Stimulated activated CD4-positive, alpha-beta T cell treated with anti-CD3 and anti-CD28 coated beads, Interleukin-1b, Interleukin-23, amount 100 ng/mL, for 4 hours (primary cell): ENCODE measurements around the gene HDGF.

Experiments used
- DNase-seq, 2 donors: peaks; one replicate each; pipeline ENCODE4 v3.0.0-alpha.2; 2020; ENCODE audit warnings: low read depth in 2 of 2

The HDGF gene

GRCh38 chr1:156725683-156726280 is 25.7 kb downstream of the HDGF start:
- peak; percentile 66 to 74 for DNase-seq

- no peak for DNase-seq
These were observed 29.9 kb downstream of the HDGF start for GRCh38 chr1:156721535-156721934.

GRCh38 chr1:156721131-156721530 is 30.3 kb downstream of the HDGF start:
- no peak for DNase-seq

- DNase-seq: no peak
These were observed 34.1 kb downstream of the HDGF start for GRCh38 chr1:156717351-156717750.

- DNase-seq: no peak
These were observed 36.6 kb downstream of the HDGF start for GRCh38 chr1:156714830-156715229.

- no peak for DNase-seq
These were observed 38.8 kb downstream of the HDGF start for GRCh38 chr1:156712626-156713025.

- DNase-seq: no peak
These were observed 40.3 kb downstream of the HDGF start for GRCh38 chr1:156711011-156711817.

GRCh38 chr1:156709757-156710489 is 41.6 kb downstream of the HDGF start:
- no peak for DNase-seq

GRCh38 chr1:156709031-156709430 is 42.4 kb downstream of the HDGF start:
- DNase-seq: no peak

GRCh38 chr1:156708218-156708661 is 43.2 kb downstream of the HDGF start:
- no peak for DNase-seq

GRCh38 chr1:156707417-156708217 is 43.9 kb downstream of the HDGF start:
- no peak for DNase-seq

GRCh38 chr1:156706657-156707416 is 44.6 kb downstream of the HDGF start:
- no peak for DNase-seq

GRCh38 chr1:156705918-156706656 is 45.4 kb downstream of the HDGF start:
- peak; percentile 68 to 69 for DNase-seq

- DNase-seq: no peak
These were observed 46.1 kb downstream of the HDGF start, which contains the start of gene CRABP2 for GRCh38 chr1:156705321-156705917. TSS of gene CRABP2 (minus strand) at chr1:156705583. CDS start at chr1:156705446, 137 bp downstream.

GRCh38 chr1:156704930-156705320 is 46.5 kb downstream of the HDGF start:
- DNase-seq: no peak

- no peak for DNase-seq
These were observed 47.2 kb downstream of the HDGF start for GRCh38 chr1:156704166-156704711.

- no peak for DNase-seq
These were observed 47.7 kb downstream of the HDGF start for GRCh38 chr1:156703741-156704140.

GRCh38 chr1:156703336-156703735 is 48.1 kb downstream of the HDGF start:
- DNase-seq: no peak

- DNase-seq: no peak
These were observed 50.5 kb downstream of the HDGF start for GRCh38 chr1:156700736-156701531.
